ENCODE results near the gene NR2F1-AS1.

Gene NR2F1-AS1

DNA sequence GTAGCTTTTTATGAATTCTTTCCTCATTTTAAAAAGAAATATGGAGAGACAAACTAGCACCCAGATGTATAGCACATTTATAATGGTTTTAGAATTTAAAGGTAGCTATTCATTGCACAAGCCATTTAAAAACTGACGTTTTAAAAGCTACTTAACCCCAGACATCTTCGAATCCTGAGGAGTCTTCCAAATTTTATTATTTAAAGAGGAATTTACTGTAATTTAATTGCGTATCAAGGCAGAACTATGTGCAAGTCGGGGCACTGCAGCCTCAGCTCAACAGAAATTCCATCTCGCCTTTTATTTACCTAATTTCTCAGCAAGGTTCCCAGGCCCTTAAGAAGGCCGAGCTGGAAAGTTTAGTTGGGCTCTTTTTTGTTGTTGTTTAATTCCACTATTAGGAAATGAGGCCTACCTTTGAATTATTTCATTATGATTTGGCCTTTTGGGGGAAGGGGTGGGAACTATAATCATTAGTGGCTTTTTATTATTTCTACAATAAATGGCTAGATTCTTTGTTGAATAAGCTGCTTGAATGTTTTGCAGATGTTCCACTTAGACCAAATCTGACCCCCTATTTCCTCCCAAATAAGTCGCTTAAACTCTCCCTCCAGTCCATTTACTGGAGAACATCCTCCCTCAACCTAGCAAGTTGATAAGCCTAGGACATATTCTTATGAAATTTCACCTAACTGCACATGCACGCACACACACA lies 22.2 kb upstream of the NR2F1-AS1 start:
- no peak for DNase-seq (ENCODE audit: low read depth in 3 of 3)

- no peak for DNase-seq (ENCODE audit: low read depth in 3 of 3)
Observed at GRCh38 chr5:93602241-93603077, 21.4 kb upstream of the NR2F1-AS1 start.

DNA sequence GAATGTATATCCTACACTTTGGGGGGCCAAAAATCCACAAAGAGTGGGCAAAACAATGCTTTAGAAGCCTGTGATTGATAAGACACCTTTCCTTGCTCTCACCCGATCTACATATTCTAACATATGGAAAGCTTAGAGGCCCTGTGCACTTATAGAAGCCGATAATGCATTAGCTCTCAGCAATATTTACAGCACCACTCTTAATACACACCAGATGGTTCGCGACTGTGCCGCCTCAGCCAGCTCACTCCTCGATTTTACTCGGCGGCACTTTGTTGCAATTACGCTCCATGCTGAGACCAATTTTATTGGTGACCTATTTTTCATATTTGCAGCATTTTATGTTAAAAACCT lies 20.8 kb upstream of the NR2F1-AS1 start:
- no peak for DNase-seq (ENCODE audit: low read depth in 3 of 3)

GRCh38 chr5:93601071-93601801 lies 20.2 kb upstream of the NR2F1-AS1 start:
- DNase-seq (ENCODE audit: low read depth in 3 of 3) = no peak

GRCh38 chr5:93600409-93601070 lies 19.5 kb upstream of the NR2F1-AS1 start:
- DNase-seq (ENCODE audit: low read depth in 3 of 3) = no peak

DNA sequence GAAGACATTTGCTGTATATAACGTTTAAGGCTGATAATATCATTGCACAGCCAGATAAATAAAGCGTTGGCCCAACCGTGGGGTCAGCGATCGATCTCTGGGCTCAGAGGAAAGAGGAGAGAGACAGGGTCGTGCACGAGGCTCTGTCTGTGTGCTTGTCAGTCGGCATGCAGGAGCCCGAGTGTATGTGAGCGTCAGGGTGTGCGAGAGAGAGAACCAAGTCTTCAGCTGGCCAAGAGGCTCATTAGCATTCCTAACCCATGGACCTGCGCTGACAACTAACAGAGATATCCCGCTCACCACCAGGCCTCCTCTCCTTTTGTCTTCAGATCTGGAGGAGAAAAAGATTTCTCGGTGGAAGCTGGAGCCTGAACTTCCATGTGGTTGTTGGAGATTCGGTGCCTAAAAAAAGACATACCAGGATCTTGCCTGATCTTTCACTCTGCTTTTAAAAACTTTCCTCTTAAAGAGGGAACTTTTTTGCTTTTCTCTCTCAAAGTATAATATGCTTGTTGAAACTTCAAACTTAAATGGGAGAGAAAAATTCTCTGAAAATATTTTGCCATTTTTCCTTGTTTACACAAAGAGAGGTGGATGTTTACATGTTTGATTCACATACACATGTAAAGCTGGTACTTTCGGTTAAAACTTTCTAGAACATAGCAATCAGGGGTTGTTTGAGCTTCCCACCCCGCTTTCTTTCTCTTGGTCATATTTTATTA lies 18.5 kb upstream of the NR2F1-AS1 start:
- DNase-seq (ENCODE audit: low read depth in 3 of 3) = no peak

DNA sequence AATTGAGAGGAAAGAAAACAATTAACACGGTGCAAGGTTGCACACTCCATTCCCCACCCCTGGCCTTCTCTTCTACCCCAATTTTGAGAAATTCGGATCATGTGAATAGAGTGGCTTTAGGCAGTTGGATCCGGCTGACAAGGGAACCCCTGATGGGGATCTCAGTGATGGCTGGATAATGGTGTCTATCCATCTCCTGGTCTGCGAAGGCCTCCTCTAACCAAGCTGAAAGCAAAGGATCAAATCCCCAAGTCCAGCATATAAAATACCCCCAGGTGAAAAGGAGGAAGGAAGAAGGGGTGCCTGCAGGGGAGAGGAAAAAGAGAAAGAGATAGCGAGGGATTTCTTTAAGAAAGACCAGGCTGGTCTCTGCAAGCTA lies 18.0 kb upstream of the NR2F1-AS1 start:
- DNase-seq (ENCODE audit: low read depth in 3 of 3) = no peak

DNA sequence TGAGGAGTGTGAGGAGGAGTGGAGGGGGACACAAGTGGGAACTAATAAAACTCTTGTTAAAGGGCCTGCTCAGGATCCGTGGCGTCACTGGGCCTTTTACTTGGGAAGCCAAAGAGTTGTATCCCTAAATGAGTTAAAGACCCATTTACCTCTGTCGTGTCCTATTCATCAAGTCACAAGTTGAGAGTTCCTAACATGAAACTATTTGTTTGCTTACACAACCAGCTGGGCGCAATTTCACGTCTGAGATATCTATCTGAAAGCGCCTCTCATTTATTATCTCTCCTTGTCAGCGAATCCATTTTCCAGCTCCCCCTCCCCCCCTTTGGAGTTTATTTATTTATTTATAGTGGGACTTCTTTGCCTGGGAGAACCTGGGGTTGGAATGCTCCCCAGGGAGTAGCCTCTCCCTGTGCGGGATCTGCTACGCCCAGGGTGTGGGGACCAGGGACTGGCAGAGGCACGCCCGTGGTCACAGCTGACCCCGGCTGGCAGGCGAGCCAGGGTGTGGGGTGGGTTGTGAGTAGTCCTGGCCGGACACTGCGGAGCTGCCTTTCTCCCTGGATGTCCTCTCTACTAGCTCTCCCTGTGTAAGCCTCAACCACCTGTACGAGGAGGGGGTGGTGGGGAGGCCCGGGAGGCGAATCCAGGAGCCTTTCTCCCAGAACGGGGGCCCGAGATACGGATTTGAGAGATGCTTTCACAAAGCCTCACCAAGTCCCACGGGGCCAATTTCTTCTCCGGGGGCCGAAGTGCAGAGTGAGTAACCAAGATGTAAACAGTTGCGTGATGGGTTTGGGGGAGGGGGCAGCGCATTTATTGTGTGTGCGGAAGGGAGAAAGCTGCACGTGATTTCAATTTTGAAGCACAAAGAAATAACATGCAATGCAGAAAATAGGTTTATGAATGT lies 17.3 kb upstream of the NR2F1-AS1 start:
- DNase-seq (ENCODE audit: low read depth in 3 of 3) = no peak

DNA sequence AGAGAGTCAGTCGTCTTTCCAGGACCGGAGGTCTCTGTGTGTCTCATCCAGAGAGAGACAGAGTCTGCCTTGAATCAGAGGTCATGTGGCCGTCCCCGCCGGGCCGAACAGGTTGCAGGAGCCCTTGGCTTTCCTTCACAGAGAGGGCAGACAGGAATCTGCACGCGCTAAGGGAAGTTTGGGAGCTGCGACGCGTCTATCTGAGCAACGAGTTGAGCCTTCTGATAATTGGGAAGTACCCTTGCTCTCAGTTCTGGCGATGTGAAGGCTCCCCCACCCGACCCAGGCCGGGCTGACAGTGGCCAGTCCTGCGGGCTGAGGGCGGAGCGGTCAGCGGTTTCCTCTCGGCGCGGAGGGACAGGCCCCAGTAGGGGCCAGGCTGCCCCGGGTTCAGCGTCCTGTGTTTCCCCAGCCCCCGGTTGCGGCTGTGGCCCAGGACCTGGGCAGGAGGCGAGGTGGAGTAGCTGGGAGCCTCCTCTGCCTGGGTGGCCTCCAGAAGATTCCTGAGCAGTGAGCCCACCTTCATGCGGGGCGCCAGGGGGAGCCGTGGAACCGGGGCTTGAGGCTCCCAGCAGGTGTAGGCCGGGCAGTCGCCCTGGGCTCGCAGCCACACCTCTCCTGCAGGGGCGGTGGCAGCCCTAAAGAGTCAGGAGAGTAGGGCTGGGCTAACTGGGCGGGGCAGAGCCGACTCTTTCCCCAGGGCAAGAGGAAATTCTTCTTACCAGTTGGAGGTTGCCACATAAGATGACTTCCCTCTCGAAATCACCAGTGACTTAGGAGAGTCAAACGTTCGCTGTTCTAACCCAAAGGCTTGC lies 15.9 kb upstream of the NR2F1-AS1 start:
- no peak for DNase-seq (ENCODE audit: low read depth in 3 of 3)

DNA sequence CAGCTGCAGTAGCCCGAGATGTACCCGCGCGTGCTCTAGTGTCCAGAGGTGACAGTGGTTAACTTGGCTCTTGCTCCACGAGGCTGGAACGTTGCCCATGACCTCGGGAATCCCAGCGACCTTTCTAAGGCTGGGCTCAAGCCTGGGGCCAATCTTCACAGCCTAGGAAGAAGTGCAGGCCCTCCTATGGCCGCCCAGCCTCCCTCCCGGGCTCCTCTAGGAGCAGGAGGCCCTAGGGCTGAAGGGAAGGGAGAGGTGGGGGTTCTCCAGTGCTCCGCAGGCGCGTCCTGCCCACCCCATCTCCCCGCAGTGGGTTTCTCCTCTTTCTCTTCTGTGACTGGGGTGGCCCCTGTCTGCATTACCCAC lies 15.3 kb upstream of the NR2F1-AS1 start:
- DNase-seq (ENCODE audit: low read depth in 3 of 3) = no peak

DNA sequence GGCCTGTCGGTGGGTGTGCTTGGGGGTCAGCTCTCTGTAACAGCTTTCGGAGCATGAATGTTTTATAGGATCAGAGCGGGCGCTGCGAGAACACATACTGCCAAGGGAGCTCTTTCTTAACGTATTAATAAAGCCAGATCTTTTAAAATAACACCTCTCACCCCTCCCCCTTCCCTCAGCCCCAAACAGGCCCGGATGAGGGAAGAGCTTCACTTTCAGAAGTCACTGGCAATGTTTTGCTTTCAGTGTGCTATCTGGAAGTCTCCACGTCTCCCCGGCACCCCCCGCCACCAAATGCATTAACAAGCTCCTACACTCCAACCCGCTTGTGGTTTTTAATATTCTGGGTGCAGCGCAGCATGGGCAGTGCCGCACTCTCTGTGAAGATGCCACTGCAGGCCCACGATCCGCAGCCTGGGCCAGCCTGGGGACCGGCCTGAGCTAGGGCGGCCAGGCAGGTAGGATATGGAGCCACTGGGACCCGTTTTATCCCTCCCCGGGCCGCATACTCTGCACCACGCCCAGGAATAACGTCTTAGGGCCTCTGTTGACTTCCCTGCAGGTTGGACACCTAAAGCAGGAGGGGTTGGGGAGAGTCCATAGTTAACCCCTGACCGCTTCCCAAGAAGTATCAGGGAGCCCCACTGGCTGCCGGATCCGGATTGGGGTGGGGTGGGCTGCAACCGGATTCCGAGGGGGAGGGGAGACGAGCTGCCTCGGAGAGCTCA lies 14.6 kb upstream of the NR2F1-AS1 start:
- DNase-seq (ENCODE audit: low read depth in 3 of 3) = no peak

- DNase-seq (ENCODE audit: low read depth in 3 of 3) = no peak
Observed at GRCh38 chr5:93594591-93595419, 13.8 kb upstream of the NR2F1-AS1 start.

- DNase-seq (ENCODE audit: low read depth in 3 of 3) = no peak
Observed at GRCh38 chr5:93593476-93594131, 12.6 kb upstream of the NR2F1-AS1 start.

DNA sequence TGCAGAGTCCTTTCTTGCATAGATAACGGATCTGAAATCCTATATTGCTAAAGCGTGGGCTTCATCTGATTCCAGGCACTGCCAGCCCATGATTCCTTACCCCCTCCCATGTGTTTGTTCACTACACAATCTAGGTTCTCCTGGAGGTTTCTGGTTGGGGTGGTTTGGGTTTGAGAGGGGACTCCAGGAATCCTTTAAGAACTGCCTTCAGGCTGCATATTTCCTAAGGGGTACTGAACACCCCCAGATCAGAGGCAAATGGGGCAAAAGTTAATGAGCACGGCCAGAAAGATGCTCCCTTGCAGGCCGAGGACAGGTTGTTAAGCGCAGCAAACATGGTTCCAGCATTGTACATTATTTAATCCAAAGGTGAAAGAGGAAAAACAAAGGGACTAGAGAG lies 11.9 kb upstream of the NR2F1-AS1 start:
- no peak for DNase-seq (ENCODE audit: low read depth in 3 of 3)

- DNase-seq (ENCODE audit: low read depth in 3 of 3) = no peak
Observed at GRCh38 chr5:93591323-93591945, 10.4 kb upstream of the NR2F1-AS1 start.

GRCh38 chr5:93590493-93590892 lies 9.5 kb upstream of the NR2F1-AS1 start:
- no peak for DNase-seq (ENCODE audit: low read depth in 3 of 3)

GRCh38 chr5:93589829-93590215 lies 8.8 kb upstream of the NR2F1-AS1 start:
- no peak for DNase-seq (ENCODE audit: low read depth in 3 of 3)
